ENCODE measurements around the gene PRXL2B. TPM values are rescaled to one million over a fixed set of nuclear protein-coding genes. Genes with fewer than 3 reads are reported as not detected.

PRXL2B gene
- total and polyA plus RNA-seq, 3 donors from 2014 or later, result 16.5 to 25.1 (median 20.9) TPM

DNA sequence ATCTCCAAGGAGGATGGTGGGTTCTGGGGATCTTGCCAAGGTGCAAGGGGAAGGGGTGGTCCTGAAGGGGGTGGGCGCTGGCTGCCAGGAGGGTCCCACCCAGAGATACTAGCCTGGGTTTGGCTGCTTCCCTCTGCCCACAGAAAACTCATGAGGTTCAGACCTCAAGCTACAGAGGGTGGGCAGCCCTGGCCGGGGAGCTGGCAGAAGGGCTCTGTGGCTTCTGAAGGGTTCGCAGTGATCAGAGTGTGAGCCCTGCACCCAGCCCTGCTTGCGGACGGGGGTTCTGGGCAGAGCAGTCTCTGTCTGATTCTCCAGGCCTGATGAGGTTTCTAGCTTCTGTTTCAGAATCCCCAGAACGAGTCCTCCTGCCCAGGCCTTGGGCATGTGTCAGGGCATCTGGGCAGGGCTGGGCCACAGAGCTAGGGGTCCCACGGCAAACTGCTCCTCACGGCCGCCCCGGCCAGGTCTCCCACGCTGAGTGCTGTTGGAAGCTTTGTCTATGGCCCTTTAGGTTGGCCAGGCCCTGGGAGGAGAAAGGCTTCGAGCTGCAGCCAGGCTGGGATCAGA, 46.9 kb downstream of the PRXL2B start:
- H3K36me3 ChIP-seq (ENCODE audit: low read depth, missing control alignments), result no peaks in the 10 kb centered on the region
- no peak overlapping the region for H3K4me3 ChIP-seq
- H3K9me3 ChIP-seq, result no peaks in the 10 kb centered on the region
- no peak for DNase-seq
- no peak overlapping the region for H3K27ac ChIP-seq
- WGBS, 2 donors, result 45 to 62% methylated on average over 11 to 12 of the region's 12 CpGs
- intact Hi-C loops (cut with DNase I; ENCODE audit: low total_unique reads), result no loop called here
- H3K27me3 ChIP-seq, result no peaks in the 10 kb centered on the region
- H3K4me1 ChIP-seq, result peaks cover 18% of the 10 kb centered on the region
- TF ChIP-seq, protein P1, sequence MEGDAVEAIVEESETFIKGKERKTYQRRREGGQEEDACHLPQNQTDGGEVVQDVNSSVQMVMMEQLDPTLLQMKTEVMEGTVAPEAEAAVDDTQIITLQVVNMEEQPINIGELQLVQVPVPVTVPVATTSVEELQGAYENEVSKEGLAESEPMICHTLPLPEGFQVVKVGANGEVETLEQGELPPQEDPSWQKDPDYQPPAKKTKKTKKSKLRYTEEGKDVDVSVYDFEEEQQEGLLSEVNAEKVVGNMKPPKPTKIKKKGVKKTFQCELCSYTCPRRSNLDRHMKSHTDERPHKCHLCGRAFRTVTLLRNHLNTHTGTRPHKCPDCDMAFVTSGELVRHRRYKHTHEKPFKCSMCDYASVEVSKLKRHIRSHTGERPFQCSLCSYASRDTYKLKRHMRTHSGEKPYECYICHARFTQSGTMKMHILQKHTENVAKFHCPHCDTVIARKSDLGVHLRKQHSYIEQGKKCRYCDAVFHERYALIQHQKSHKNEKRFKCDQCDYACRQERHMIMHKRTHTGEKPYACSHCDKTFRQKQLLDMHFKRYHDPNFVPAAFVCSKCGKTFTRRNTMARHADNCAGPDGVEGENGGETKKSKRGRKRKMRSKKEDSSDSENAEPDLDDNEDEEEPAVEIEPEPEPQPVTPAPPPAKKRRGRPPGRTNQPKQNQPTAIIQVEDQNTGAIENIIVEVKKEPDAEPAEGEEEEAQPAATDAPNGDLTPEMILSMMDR (IDR thresholded peaks at IDR 0.05), result no peak
- TF ChIP-seq POLR2A (IDR thresholded peaks at IDR 0.05), result no peak

DNA sequence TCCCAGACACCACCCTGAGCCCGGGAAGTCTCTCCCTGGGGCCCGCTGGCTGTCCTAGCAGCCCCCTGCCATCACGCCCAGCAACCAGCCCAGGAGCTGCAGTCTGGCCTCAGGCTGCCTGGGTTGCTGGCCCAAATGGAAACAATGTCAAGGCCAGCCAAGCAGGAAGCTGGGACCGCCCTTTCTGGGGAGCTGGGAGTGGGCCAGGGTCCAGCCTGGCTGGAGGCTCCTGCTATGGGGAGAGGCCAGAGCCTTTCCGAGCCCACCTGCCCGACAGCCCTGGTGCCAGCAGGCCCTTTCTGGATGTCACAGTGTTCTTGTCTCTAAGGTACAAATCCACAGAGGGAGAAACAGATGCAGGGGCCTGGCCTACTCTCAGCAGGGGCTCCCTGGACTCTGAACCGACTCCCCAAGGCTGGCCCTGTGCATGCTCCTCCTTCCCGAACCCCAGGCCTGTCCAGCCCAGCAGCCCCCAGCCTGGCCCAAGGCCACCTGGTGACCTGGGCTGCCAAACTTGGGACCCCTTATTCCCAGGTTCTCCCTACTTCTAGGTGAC, 47.4 kb downstream of the PRXL2B start:
- Histone ChIP-seq H3K4me3 (no peak overlapping the region), H3K9me3 (no peaks in the 10 kb centered on the region), H3K27me3 (no peaks in the 10 kb centered on the region), H3K4me1 (peaks cover 15% of the 10 kb centered on the region), H3K27ac (no peak overlapping the region), H3K36me3 (ENCODE audit: low read depth, missing control alignments) (no peaks in the 10 kb centered on the region)
- intact Hi-C loops (cut with DNase I; ENCODE audit: low total_unique reads), result no loop called here
- WGBS, 2 donors, result 32 to 54% methylated on average over 4 to 8 of the region's 8 CpGs
- peak; percentile 54 for DNase-seq
- TF ChIP-seq, protein P1 (IDR thresholded peaks at IDR 0.05), result no peak
- no peak for TF ChIP-seq POLR2A (IDR thresholded peaks at IDR 0.05)

DNA sequence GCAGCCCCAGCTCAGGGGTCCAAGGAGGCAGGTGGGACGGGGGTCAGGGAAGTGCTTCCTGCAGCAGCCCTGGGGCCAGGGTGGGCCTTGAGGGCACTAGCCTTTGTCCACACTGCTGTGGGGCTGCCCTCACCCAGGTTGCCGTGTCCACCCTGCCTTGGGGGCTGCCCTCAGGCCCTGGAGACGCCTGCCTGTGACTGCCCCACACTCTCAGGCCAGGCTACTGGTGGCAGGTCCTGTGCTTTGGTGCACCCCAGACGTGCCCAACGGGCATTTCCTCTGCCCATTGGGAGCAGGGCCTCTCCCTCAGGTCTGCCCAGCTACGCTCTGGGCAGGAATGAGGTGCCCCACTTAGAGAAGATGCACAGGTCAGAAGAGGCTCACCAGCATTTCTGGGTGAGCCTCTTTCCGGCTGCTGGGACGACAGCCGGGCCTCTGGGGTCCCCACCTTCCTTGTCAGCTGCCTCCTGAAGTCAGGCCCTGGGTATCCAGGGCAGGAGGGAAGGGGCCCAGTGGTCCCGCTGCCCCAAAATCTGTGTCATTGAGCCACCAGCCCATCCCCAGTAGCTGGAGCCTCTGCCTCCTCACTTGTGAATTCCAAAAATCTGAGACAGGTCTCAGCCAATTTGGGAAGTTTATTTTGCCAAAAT, 48.9 kb downstream of the PRXL2B start:
- DNase-seq, result no peak
- WGBS, 2 donors, result 71 to 88% methylated on average over 7 to 9 of the region's 10 CpGs
- no peaks in the 10 kb centered on the region for H3K9me3 ChIP-seq
- H3K4me1 ChIP-seq, result peaks cover 15% of the 10 kb centered on the region
- H3K4me3 ChIP-seq, result no peak overlapping the region
- H3K36me3 ChIP-seq (ENCODE audit: low read depth, missing control alignments), result no peaks in the 10 kb centered on the region
- H3K27me3 ChIP-seq, result no peaks in the 10 kb centered on the region
- no peak for TF ChIP-seq POLR2A (IDR thresholded peaks at IDR 0.05)
- TF ChIP-seq, protein P1 (IDR thresholded peaks at IDR 0.05), result no peak
- H3K27ac ChIP-seq, result no peak overlapping the region
- intact Hi-C loops (cut with DNase I; ENCODE audit: low total_unique reads), result no loop called here

DNA sequence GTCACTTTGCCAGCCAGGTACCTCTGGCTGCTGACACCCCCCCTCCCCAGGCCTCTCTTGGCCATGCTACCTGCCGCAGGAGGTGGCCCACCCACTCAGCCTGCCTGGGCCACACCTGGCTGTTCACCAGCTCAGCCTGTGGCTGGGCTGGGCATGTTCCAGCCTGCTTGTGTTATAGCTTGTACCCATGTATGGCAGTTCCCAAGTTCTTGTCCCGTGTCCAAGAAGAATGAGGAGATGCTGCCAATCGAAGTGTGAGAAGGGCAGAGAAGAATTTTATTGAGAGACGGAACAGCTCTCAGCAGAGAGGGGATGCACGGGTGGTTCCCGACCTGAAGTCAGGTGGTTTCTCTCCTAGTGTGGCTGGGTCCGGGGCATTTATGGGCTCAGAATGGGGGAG, 50.2 kb downstream of the PRXL2B start:
- H3K27me3 ChIP-seq, result no peaks in the 10 kb centered on the region
- H3K4me1 ChIP-seq, result peaks cover 18% of the 10 kb centered on the region
- DNase-seq, result no peak
- no peaks in the 10 kb centered on the region for H3K9me3 ChIP-seq
- H3K36me3 ChIP-seq (ENCODE audit: low read depth, missing control alignments), result no peaks in the 10 kb centered on the region
- 92 to 96% methylated on average over 7 of the region's 7 CpGs for WGBS, 2 donors
- intact Hi-C loops (cut with DNase I; ENCODE audit: low total_unique reads), result no loop called here
- H3K4me3 ChIP-seq, result no peak overlapping the region
- H3K27ac ChIP-seq, result no peak overlapping the region
- TF ChIP-seq, protein P1 (IDR thresholded peaks at IDR 0.05), result no peak
- TF ChIP-seq POLR2A (IDR thresholded peaks at IDR 0.05), result no peak
